Measurements from ENCODE around the gene USP40.

USP40 gene

DNA sequence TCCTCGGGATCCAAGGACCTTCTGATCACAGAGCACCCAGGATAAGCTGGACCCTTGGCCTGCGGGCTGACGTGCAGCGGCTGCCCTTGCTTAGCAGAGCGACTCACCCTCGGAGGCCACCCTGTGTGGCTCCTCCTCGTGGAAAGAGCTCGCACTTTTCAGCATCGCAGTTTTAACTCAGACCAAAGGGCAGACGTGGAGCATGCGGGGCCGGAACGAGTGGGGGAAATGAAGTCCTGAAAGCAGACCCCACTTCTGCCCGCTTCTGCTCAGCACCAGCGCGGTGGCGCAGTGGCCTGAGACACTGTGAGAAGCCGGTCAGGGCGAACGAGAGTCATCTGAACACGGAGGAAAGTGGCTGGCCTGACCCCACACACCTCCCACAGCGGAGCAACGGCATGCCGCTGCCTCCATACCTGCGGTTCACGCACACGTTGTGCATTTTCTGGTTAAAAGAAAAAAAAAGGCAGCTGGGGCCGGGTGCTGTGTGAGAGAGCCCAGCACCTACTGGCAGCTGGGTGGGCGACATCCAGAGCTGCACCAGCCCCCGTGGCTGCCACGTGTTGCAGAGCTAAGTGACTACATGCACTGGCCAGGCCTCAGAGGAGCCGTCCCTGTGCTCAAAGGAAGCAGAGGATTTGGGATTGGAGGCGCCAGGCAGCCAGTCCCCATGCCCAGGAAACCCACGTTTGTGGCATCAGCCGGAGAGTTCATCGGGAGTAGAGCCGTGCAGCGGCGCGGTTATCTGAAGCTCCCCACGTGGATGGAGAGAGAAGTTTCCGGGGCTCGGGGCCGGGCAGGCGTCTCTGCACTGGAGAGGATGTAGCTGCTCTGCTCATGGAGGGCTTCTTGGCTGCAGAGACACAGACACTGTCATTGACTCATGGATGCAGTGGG, 89.7 kb downstream of the USP40 start:
- DNase-seq (ENCODE audit: extremely low read depth in 1 of 2, low read depth in 1 of 2) = no peak

DNA sequence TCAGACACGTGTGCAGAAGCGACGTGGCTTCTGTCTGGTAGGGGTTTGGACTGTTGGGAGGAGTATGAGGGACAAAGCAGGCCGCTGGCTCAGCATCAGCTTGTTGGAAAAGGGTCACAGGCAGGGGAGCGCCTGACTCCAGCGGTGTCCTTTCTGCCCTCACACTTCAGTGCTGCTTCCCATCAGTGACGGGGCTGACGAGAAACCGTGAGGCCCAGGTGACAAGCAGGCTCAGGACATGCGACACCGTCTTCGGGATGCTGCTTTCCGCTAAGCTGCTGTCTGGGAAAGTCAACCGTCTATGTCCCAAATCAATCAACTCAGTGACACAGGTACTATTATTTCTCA, 90.5 kb downstream of the USP40 start:
- DNase-seq (ENCODE audit: extremely low read depth in 1 of 2, low read depth in 1 of 2) = no peak

DNA sequence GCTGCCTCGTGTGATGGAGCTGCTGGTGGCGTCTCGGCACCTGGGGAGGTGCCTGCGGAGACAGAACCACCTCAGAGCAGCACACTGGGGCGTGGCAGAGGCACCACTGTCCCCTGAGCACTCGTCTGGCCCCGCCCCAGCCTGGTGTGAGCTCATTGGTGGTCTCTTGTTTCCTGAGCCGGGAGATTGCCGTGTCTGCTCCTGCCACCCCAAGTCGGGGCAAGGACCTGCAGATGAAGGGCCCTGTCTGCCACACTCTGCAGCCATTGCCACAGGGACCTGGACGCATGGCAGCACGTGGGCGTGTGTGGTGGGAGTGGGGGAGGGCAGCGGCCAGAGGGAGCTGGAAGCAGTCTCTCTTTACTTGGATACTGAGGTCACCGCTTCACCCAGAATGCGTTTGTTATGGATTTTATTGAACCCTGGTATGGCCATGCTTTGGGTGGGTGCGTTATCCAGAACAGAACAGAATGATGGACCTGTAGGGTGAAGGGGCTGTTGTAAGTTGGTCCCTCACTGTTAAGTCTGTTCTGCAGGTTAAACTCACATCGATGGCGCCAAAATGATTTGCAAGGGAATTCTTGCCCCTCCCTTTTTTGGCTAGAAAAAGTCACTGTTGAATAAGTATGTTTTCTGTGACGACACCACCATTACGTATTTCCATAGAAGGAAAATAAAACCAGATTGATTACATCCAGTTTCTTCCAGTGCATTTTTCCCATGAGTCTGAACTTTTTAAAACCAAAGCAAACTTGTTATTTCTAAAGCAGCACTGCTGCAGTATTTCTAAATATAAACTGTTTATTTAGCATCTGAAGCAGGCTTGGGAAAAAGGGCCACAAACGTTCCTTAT, 92.0 kb downstream of the USP40 start:
- DNase-seq (ENCODE audit: extremely low read depth in 1 of 2, low read depth in 1 of 2) = no peak

DNA sequence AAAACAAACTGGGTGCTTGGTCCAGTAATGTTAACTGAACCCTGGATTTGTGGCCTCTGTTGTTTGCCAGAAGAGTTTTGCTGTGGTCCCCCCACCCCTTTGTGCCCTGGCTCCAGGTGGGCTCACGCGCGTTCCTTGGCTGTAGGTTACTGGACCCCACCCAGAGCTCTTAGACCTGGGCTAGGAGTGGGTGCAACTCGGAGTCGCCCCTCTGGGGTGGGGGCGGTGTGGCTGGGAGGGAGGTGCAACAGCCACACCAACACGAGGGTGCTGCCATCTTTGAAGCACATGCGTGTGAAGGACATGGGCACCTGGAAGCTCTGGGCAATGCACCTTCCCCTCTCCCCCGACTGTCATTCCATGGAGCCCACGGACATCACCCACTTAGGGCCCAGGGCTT, 92.7 kb downstream of the USP40 start:
- DNase-seq (ENCODE audit: extremely low read depth in 1 of 2, low read depth in 1 of 2) = no peak

DNA sequence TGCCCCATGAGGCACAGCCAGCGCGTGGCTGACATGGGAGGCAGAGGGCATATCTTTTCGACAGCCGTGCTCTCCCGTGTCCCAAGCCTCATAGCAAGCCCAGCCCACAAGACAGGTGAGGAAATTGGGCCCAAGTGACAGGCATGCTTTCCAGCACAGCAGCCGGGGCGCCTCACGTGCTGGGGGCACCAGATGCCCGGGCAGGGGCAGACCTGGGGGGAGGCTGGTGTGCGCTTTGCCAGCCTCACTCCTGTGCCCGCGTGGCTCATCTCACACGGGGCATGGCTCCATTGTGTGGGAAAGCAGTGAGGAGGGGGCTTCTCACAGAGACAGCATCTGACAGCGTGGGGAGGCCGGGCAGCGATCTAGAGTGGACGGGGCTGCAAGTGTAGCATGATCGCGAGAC, 93.2 kb downstream of the USP40 start:
- DNase-seq (ENCODE audit: extremely low read depth in 1 of 2, low read depth in 1 of 2) = no peak

DNA sequence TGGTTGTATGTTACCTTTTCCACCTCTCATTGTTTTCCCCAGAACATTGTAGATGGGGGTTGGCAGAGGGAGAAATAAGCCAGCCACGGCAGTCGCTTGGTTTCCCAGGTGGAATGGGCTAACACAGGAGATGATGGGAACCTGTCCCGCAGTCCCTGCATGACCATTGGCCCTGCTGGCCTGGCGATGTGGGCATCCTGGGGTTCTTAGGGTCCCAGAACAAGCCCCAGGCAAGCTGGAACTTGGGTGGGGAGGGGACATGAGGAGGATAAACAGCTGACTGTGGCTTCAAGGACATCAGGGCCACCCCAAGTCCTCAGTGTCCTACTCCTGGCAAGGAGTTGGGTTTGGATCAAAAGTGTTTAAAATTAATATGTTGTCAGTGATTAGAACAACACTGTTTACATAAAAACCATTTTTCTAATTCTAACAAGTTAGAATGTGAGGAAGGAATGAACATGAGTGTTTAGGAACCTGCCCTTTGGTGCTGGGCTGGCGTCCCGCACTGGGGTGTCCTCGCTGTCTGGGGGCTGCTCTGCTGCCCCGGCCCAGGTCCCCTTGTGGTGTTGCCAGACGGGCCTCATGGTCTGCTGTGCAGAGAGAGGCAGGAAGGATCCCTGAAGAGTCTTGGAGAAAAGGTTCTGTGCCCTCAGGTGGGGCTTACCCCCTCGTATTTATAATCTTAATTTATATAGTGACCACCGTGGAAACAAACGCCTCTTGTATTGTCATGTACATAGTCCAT, 95.1 kb downstream of the USP40 start:
- DNase-seq (ENCODE audit: extremely low read depth in 1 of 2, low read depth in 1 of 2) = no peak

DNA sequence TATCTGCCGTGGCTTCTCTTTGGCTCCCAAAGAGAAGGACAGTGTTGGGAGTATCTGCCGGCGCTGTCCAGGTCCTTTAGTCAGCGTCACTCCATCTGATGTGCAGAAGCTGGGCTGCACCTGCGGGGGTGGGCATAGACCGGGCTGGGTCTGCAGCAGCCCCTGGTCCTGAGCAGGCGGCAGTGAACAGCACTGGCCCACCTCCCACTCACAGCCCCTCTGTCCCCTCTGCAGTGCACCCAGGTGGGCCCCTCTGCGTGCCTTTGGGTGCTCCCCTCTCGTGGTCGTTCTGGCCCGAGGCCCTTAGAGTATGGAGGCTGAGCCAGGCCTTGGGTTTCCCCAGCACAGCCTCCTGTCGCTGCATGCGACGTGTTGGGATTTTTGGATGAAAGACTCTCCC, 95.7 kb downstream of the USP40 start:
- no peak for DNase-seq (ENCODE audit: extremely low read depth in 1 of 2, low read depth in 1 of 2)

DNA sequence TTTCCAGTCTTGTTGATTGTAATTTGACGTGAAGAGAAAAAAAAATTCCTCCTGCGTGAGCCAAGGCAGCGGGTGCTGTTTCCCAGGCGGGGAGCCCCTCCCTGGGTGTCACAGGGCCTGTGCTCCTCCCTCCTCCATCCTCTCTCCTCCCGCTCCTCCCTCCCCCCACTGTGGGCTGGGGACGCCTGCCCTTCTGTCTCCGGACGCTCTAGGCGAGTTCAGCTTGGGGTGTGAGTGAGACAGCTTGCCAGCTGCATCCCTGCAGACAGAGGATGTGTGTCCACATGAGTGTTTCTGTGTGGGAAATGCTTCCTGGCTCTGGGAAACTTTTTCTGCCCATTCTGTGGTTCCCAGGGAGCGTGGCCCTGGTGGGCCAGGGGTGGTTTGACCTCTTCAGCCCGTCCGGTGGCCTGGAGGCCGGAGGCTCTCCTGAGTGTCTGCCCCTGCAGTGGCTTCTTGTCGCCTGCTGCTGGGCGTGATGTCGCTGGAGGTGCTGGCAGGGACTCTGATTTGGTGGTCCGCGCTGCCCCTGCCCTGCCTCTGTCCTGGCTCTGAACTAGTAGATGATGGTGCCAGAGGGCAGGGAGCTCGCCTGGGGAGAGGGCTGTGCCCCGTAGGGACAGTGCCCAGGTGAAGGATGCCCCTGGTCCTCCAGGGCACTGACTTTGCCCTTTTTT, 96.4 kb downstream of the USP40 start:
- DNase-seq (ENCODE audit: extremely low read depth in 1 of 2, low read depth in 1 of 2) = no peak

DNA sequence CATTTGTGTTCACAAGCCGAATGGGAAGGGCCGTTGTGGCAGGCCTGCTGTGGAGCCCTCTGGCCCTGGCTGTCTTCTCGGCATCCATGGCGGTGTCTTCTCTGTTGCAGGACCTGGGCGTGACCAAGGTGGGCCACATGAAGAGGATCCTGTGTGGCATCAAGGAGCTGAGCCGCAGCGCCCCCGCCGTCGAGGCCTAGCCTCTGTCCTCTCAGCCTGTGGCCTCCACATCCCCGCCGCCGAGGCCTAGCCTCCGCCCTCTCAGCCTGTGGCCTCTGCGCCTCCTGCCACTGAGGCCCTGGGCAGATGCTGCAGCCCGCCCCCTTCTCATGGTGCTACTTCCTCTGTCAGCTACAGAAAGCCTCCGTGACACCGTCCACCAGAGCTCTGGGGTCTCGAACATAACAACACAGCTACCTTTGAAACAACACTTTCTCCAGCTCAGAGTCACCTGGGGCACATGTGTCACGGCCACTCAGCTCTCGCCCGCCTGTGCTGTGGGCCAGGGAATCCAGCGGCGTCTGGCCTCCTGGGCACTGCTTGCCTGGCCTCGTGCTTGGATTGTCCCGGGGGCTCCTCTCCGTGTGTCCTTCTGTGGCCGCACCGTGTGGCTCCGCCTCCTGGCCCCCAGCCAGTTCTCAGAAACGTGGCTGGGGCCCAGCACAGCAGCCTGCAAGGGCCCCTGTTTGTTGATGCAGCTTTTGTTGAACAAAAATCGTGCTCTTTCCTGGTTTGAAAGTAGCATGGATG, 97.1 kb downstream of the USP40 start:
- DNase-seq (ENCODE audit: extremely low read depth in 1 of 2, low read depth in 1 of 2) = no peak

DNA sequence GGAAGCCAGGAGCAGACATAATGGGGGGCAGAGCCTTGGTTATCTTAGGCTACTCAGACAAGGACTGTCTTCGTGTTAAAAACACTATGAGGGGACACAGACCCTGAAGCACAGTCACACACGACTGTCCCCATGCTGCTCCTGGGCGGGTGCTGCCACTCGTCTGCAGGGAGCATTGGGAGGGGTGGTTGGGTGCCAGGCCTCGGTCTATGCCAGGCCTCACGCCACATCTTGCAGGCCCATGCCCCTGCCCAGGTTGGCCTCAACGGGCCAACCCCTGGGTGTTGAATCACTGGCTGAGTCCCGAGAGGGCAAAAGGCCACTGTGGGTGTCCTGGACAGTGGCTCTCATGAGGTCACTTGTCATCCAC, 97.9 kb downstream of the USP40 start:
- no peak for DNase-seq (ENCODE audit: extremely low read depth in 1 of 2, low read depth in 1 of 2)

DNA sequence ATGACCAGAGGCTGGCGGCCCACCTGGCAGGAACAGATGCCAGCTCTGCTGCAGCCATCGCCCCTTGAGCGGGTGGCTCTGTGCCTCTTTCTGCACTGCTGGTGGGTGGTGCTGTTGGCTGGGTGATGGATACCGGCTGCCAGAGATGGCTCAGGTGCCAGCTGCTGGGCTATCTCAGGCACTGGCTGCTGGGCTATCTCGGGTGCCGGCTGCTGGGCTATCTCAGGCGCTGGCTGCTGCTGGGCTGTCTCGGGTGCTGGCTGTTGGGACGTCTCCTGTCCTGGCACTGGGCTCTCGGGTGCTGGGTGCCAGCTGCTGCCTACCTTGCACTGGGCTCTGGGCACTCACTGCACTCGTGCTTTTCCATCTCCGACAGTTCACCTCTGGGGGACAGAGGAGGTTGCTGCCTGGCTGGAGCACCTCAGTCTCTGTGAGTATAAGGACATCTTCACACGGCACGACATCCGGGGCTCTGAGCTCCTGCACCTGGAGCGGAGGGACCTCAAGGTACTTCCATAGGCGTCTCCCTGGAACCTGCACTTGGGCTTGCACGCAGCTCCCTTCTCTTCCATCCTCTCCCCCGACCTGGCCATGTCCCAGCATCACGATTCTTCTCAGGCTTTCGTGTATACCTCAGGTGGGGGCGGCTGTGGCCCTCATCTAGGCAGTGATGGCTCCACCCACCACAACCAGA, 98.4 kb downstream of the USP40 start:
- no peak for DNase-seq (ENCODE audit: extremely low read depth in 1 of 2, low read depth in 1 of 2)

DNA sequence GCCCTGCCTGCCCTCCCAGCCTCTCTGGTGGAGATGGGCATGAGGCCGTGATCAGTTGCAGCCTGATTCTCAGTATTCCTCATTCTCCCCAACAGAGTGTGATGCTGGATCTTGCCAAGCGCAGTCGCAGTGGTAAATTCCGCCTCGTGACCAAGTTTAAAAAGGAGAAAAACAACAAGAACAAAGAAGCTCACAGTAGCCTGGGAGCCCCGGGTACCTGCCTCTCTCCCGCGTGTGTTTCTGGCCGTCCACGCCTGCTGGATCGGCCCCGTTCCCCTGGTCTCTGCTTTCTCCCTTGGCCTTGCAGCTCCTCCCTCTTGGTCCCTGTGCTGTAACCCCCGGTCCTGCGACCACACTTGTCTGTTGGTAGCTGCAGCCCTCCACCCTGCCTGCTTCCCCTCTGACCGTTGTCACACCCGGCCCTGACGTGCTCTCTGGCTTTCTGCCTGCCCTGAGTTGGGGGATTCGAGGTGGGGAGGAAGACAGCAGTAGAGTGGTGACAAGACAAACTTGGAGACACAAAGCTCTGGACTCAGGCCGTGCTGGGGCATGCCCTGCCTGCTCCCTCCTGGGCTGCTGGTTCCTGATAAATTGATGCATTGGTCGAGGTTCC, 99.5 kb downstream of the USP40 start:
- no peak for DNase-seq (ENCODE audit: extremely low read depth in 1 of 2, low read depth in 1 of 2)

DNA sequence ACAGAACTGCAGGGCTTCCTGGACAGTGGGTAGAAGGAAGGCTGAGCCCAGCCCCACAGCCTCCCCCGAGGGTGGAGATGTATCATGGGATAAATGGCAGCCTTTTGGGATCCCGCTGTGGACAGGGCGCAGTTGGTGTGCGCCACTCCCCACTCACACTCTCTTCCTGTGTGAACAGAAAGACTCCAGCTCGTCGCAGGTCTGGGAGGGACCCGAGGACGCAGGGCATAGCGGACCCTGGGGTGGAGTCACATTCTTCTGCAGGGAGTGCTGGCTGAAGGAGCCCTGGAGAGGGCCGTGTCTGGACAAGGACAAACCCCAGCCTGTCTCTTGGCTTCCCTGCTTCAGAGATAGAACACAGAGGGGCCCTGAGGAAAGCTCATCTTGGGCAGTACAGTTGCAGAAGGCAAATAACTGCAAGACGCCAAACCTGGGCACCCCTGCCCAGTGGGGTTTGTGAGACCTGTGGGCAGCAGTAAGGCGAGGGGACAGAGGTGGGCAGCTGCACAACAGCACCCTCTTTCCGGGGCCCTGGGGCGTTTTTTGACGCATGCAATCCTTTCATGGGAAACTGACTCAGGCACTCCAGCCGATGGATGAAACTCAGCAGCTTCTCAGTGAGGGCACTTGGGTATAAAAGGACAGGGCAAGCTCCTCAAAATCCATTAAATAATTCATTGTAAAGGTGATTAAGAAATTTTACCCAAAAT, 101.9 kb downstream of the USP40 start:
- DNase-seq (ENCODE audit: extremely low read depth in 1 of 2, low read depth in 1 of 2) = no peak

DNA sequence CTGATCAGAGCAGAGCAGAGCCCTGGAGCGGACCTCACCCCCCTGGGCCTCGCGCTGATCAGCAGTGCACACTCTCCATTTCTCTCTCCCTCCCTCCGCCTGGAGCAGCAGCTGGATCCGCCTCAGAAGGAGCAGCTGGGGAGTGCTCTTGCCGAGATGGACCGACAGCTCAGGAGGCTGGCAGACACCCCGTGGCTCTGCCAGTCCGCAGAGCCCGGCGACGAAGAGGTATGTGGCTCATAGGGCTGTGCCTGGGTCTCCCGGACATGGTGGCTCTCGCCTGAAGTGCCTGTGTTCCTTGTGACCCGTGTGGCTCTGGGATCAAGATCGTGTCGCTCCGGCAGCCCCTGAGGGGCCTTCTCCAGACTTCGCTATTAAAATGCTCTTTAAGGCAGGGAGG, 102.5 kb downstream of the USP40 start:
- DNase-seq (ENCODE audit: extremely low read depth in 1 of 2, low read depth in 1 of 2) = no peak

DNA sequence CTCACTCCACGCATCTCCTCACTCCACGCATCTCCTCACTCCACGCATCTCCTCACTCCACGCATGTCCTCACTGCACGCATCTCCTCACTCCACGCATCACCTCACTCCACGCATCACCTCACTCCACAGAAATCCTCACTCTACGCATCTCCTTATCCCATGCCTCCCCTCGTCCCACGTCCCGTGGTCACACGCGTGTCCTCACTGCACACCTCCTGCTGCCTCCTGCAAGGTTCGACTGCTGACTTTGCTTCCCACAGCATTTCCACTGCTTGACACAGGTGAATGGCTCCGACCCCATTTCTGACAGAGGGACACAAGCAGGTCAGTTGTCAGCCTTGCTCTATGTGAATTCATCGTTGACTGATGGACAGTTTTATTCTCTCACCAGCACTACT, 103.0 kb downstream of the USP40 start:
- no peak for DNase-seq (ENCODE audit: extremely low read depth in 1 of 2, low read depth in 1 of 2)

DNA sequence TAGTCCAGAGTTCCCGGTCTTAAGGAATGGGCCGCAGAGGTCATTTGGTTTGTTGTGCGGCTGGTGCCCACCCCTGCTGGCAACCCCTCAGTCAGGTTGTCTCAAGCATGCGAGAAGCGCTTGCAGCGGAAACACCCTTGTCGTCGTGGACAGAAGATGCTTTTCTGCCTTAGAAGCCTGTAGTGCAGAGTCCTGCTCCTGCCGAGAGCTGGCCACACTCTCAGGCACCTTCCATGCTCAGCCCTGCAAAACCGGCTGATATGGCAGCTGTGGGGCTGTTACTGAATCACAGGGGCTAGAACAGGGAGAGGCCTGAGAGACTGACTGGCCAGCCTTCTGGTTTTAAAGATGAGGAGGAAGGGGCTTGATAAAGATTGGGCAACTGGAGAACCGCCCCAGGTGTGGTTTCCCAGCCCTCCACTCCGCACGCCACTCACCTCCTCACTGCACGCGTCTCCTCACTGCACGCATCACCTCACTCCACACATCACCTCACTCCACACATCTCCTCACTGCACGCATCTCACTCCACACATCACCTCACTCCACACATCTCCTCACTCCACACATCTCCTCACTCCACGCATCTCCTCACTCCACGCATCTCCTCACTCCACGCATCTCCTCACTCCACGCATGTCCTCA, 103.6 kb downstream of the USP40 start:
- DNase-seq (ENCODE audit: extremely low read depth in 1 of 2, low read depth in 1 of 2) = no peak

DNA sequence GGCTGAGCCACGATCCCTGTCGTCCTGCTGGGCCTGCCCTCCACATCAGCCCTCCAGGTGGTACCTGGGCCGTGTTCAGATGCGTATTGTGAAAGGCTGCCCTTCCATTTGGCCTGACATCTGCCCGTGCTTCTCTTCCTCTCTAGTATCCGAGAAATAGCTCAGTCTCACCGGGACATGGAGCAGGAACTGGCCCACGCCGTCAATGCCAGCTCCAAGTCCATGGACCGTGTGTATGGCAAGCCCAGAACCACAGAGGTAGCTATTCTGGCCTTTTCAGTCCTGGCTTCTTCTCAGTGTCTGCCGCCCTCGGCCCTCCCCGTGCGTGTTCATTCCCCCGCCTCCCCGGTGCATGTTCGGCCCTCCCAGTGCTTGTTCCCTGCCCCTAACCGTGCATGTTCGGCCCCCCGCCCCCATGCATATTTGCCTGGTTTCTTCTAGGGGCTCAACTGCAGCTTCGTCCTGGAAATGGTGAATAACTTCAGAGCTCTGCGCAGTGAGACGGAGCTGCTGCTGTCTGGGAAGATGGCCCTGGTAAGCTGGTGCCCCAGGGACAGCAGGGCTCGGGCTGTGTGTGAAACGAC, 104.3 kb downstream of the USP40 start:
- DNase-seq (ENCODE audit: extremely low read depth in 1 of 2, low read depth in 1 of 2) = no peak

DNA sequence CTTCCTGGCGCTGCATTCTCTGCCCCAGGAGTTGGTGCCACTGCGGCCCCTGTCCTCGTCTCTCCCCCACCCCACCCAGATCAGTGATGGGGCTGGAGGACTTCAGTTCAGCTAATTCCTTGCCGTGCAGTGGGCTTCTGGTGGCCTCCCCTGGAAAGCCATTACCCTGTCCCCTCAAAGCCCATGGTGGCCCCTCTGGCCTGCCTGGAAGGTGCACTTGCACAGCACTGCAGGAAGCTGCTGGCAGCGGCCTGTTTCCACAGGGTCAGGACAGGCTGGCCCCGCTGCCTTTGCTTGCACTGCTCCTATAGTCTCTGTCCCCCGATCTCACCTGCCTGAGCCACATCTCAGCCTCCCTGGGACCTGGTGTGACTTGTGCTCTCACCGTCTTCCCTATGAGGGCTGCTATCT, 105.1 kb downstream of the USP40 start:
- no peak for DNase-seq (ENCODE audit: extremely low read depth in 1 of 2, low read depth in 1 of 2)
